GM19438 (cell line): Measurements from ENCODE around the gene MAP3K1.
"Not testable (repeated sequence)": the region's sequence is repeated elsewhere in the genome, so short reads cannot be mapped to it uniquely, and the experiment has no call there.

Experiments used
- ATAC-seq: cut with Tn5 transposase; IDR thresholded peaks from one replicate; pipeline ENCODE4 v1.9.1; 2021; ENCODE audit warnings: low read depth; ENCODE audit not compliant: unreplicated experiment

MAP3K1 gene

GRCh38 chr5:56814963-56815657 lies at the start of gene MAP3K1:
Gene MAP3K1, plus strand, starts transcription at chr5:56815549. Its CDS starts 25 bp downstream, at chr5:56815574.
- ATAC-seq: peak; percentile 45

DNA sequence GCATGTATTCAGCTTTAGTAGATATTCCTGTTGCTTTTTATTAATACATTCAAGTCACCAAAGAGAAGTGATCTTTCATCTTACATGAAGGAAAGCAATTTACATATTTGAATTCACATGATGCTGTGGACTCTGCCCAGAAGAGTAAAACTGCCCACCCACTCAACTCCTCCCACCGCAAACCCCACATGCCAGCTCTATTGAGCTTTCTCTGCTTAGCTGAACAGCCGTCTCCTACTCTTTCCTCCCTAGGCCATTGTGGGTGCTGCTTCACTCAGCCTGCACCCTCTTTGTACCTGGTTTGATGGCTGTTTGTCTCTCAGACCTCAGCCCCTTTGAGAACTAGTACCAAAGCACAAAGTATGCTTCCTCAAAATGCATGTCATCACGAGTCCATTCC lies 48.4 kb upstream of the MAP3K1 start:
- no peak for ATAC-seq

GRCh38 chr5:56769875-56770604 lies 45.3 kb upstream of the MAP3K1 start:
- no peak for ATAC-seq

DNA sequence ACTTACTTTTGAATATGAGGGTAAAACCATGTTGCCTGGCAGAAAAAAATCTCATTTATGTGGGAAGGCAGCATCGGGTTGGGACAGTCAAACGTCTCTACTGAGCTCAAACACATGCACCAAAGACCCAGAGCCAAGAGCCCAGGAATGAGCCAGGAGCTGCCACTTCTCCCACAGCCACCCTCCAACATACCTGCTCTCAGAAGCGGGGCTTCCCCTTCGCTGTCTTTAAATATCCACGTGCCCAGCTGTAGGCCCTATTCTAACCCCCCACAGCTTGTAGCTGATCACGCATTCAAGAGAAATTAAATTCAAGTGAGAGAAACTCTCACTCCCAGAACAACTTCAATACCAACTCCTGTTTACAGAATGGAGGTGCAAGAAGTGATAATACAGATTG lies 42.6 kb upstream of the MAP3K1 start:
- ATAC-seq: no peak

DNA sequence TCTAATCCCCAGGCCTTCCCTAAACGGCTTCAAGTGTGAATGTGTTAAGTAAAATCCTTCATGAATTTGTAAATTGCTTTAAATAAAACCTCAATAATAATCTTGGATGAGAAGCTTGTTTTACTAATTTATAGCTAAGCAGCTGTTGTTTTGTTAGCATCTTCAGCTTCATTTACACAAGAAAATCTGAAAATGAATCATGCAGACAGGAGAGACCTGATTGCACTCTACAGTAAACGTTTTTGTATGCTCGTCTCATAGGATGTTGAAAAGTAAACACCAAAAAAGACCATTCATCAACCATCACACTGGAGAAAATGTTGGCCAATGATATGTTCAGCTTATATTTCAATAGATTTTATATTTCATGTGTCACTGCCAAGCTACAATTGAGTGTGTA lies 40.4 kb upstream of the MAP3K1 start:
- ATAC-seq: no peak

- ATAC-seq: not testable (repeated sequence)
Measured at GRCh38 chr5:56776212-56776846, 39.0 kb upstream of the MAP3K1 start.

GRCh38 chr5:56783261-56783660 lies 32.1 kb upstream of the MAP3K1 start:
- ATAC-seq: no peak

DNA sequence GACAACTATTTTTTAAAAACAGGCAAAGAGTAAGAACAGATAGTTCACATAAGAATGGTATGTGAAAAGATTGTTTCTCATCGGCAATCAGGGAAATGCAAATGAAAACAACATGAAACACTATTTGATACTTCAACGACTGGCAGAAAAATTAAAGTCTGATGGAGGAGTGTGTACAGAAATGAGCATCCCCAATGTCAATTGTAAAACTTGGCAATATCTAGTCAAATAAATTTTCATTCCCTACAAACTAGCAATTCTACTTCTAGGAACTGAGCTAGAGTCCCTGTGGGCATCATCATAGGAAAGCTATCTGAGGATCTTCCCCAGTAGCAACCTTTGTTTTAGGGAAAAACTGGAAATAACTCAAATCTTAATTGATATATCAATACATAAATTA lies 29.0 kb upstream of the MAP3K1 start:
- no peak for ATAC-seq

GRCh38 chr5:56791396-56791795 lies 24.0 kb upstream of the MAP3K1 start:
- peak; percentile 56 for ATAC-seq

DNA sequence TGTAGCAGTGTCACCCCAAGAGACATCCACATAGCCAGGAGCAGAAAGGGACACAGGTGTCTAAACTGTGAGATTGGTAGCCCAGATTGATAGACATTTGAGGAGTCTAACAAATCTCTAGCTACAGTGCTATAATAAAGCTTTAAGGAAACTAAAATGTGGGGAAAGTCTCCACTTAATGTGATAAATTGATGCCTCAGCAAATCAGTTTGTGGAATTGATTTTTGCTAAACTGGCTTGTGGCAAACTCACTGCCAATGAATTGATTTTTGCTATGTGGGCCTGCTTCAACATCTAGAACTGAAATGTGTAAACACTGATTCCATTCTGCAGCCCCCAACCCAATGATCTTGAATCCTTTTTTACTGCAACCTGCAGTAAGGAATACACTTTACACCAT lies 16.8 kb upstream of the MAP3K1 start:
- no peak for ATAC-seq

GRCh38 chr5:56800186-56800585 lies 15.2 kb upstream of the MAP3K1 start:
- no peak for ATAC-seq

GRCh38 chr5:56801256-56801655 lies 14.1 kb upstream of the MAP3K1 start:
- no peak for ATAC-seq

GRCh38 chr5:56802205-56802604 lies 13.1 kb upstream of the MAP3K1 start:
- ATAC-seq: no peak

- no peak for ATAC-seq
Measured at GRCh38 chr5:56803025-56803424, 12.3 kb upstream of the MAP3K1 start.

DNA sequence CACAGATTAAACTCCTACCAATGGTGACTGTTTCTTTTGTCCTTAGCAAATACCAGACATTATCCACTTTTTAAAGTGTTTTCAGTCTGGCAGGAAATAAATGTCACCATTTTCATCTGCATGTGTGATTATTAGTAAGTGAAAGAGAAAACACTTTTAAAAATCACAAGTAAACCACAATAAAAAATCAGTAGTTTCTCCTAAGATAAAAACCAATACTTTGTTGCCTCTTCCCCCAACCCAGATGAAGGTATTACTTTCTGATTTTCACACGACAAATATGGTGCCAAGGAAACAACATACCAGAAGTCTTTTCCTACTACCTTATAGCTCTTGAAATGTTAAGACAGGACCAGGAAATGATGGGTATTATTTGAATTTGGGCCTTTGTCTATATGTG lies 11.5 kb upstream of the MAP3K1 start:
- ATAC-seq: no peak

GRCh38 chr5:56807679-56808078 lies 7.7 kb upstream of the MAP3K1 start:
- no peak for ATAC-seq

DNA sequence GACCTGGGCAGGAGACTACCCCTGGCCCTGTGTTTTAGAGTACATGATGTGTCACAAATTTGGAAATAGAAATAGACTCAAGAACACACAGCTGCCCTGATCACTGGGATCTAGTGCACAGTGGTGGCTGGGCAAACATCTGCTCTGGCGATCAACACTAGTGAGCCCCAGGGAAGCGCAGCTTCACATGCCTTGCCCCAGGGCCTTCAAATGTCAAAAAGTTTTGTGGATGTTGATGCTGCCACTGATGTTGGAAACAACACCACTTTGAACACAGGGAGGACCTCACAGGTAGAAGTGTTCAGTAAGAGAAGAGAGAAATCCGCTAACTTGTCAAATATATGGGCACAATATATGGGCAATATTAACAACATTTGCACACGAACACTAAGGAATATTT lies 7.1 kb upstream of the MAP3K1 start:
- no peak for ATAC-seq

- ATAC-seq: no peak
Measured at GRCh38 chr5:56810826-56811225, 4.5 kb upstream of the MAP3K1 start.

DNA sequence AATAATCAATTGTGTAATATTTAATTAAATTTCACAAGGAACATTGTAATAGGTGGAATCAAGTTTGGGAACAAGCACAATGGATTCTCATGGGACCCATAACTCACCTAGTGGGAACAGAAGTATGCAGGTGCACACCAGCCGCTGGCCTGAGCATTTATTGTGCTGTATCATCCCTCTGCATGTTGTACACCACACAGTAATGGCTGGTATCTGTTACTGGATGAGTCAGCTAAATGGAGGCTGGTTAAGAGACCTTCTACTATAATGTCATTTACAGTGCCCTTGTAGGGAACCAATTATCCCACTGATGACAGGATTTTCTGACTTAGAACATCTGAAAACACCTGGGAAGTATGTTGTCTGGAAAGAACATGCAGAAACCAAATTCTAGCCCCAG lies 3.2 kb upstream of the MAP3K1 start:
- ATAC-seq: no peak

DNA sequence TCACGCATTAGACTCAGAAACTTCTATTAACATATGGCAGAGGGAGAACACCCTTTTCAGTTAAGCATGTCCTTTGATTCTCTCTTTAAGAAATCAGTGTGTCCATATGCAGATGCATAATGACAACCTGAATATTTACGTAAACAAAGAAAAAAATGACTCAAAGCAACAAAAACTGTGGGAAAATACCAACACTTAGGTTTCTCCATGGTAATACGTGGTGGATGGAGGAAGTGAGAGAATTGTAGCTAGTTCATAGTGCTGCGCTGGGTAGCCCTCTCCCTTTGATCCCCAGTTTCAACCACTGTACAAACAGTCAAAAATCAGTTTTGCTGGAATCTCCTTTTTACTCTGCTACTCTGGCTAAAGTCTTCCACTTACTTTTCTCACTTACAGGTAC lies 2.0 kb upstream of the MAP3K1 start:
- ATAC-seq: no peak

DNA sequence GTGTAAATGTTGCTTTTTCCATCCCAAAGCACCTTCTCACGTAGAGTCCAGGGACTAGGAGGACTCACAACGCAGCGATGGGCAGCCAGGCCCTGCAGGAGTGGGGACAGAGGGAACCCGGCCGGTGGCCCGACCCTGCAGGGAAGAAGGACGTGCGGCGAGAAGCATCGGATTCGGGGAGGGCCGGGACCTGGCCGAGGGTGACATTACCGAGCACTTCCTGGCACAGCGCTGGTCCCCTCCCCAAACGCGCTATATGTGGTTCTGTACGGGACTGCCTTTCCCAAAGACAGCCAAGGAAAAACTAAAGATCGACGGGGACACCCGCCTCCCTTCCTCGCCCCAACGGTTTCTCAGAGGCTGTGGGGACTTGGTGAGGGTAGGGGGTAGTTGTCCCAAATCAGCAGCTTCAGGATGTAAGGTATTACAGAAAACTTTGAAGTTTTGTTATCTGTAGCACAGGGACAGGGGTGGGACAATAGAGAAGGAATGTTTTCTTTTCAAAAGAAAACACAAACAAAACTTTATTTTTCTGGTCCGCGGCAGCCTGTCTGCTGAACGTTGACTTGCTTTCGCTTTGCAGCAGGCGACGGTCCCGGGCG lies 887 bp upstream of the MAP3K1 start:
- ATAC-seq: no peak
